ENCODE results near the gene UNC80.

DNA sequence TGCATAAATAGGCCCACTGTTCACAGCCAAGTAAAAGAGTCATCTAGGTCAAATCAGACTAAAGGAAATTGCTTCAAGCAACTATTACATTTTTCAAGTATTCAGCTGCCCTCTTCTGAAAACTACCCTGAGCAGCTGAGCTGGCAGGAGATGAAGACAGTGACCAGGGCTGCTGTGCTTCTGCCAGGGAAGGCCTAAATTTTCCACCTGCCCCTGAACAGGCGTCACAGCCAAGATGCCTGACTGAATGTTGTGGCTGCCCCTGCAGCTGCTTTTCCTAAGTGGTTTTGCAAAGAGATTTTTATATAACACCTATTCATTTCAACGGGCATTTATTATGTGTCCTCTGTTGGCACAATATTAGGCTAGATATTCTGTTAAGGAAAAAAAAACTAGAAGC, 134.1 kb downstream of the UNC80 start:
- no peak for TF ChIP-seq BHLHE40 (IDR thresholded peaks at IDR 0.05; ENCODE audit: low read depth, low read length)
- no peak for TF ChIP-seq CEBPB (IDR thresholded peaks at IDR 0.05; ENCODE audit: low read depth, low read length)
- TF ChIP-seq, protein P1, sequence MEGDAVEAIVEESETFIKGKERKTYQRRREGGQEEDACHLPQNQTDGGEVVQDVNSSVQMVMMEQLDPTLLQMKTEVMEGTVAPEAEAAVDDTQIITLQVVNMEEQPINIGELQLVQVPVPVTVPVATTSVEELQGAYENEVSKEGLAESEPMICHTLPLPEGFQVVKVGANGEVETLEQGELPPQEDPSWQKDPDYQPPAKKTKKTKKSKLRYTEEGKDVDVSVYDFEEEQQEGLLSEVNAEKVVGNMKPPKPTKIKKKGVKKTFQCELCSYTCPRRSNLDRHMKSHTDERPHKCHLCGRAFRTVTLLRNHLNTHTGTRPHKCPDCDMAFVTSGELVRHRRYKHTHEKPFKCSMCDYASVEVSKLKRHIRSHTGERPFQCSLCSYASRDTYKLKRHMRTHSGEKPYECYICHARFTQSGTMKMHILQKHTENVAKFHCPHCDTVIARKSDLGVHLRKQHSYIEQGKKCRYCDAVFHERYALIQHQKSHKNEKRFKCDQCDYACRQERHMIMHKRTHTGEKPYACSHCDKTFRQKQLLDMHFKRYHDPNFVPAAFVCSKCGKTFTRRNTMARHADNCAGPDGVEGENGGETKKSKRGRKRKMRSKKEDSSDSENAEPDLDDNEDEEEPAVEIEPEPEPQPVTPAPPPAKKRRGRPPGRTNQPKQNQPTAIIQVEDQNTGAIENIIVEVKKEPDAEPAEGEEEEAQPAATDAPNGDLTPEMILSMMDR (conservative IDR thresholded peaks at IDR 0.05; ENCODE audit: low read depth, low read length): no peak
- no peak for TF ChIP-seq POLR2A (IDR thresholded peaks at IDR 0.05; ENCODE audit: low read depth, low read length)

Measured in IMR-90 (cell line).